ENCODE measurements around the gene GTF2A2. TPM values are rescaled to one million over a fixed set of nuclear protein-coding genes. Genes with fewer than 3 reads are reported as not detected.

Gene GTF2A2
- total RNA-seq, 4 donors from 2014 or later: 13.1 to 49.8 (median 22.9) TPM

DNA sequence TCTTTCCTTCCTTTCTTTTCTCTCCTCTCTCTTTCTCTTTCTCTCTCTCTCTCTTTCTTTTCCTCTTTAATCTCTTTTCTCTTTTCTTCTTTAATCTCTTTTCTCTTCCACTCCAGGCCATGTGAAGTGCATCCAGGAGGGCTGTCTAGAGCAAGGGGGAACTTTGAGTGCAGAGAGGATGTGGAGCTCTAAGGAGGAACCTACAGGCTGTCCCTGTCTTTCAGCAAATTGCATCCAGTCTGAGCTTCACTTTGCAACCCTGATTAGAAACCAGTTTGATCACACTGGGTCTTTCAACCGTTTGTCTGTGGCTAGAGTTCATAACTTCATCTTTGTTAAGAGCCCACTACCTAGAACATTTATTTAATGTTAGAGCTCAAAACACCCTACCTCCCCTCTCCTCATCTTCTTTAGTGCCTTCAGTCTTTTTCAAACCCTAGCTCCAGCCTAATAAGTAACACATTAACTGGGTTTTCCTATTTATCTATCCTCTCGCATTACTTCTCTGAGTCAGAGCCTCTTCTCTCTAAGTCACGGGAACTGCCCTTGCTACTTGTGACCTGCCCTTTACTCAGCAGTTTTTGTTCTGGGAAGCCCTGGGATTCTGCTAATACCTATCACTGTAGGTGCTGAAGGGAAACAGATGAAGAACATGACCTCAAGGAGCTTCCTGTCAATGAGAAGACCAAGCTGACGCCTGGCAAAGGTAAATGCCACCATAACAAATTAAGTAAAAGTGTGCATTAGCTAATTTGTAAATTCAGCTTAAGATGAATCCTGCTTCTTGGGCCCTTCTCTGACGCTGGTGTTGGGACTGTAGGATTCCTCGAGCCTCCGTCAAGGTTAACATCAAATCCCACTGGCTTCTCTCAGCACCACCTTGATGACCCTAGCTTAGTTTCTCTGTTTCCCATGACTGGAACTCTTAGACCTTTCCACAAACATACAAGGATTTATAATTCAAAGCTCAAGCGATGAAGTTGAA is 45.7 kb downstream of the GTF2A2 start, which contains the start of gene GCNT3:
Gene GCNT3 (plus strand): TSS at position 508 of the 985 bp plus-strand sequence. CDS start 6,456 bp downstream, outside the sequence.
- H3K9me3 ChIP-seq: no peaks in the 10 kb centered on the region
- H3K27ac ChIP-seq: peak within 1 kb of the TSS in 1 of 4 donors; percentile 31
- 72 to 74% methylated on average over 8 of the region's 8 CpGs for WGBS, 2 donors
- H3K4me3 ChIP-seq: peak within 1 kb of the TSS in 1 of 4 donors; percentile 1
- no peaks in the 10 kb centered on the region for H3K4me1 ChIP-seq
- no peak for DNase-seq (ENCODE audit: low spot score in 2 of 2)
- TF ChIP-seq, protein P1, sequence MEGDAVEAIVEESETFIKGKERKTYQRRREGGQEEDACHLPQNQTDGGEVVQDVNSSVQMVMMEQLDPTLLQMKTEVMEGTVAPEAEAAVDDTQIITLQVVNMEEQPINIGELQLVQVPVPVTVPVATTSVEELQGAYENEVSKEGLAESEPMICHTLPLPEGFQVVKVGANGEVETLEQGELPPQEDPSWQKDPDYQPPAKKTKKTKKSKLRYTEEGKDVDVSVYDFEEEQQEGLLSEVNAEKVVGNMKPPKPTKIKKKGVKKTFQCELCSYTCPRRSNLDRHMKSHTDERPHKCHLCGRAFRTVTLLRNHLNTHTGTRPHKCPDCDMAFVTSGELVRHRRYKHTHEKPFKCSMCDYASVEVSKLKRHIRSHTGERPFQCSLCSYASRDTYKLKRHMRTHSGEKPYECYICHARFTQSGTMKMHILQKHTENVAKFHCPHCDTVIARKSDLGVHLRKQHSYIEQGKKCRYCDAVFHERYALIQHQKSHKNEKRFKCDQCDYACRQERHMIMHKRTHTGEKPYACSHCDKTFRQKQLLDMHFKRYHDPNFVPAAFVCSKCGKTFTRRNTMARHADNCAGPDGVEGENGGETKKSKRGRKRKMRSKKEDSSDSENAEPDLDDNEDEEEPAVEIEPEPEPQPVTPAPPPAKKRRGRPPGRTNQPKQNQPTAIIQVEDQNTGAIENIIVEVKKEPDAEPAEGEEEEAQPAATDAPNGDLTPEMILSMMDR (IDR thresholded peaks at IDR 0.05): no peak
- TF ChIP-seq EP300 (IDR thresholded peaks at IDR 0.05): no peak
- TF ChIP-seq POLR2A (IDR thresholded peaks at IDR 0.05): no peak
- H3K27me3 ChIP-seq: no peaks in the 10 kb centered on the region
- no peaks in the 10 kb centered on the region for H3K36me3 ChIP-seq

GRCh38 chr15:59609730-59610712 is 47.3 kb downstream of the GTF2A2 start:
- DNase-seq (ENCODE audit: low spot score in 2 of 2): no peak
- no peaks in the 10 kb centered on the region for H3K27me3 ChIP-seq
- H3K9me3 ChIP-seq: no peaks in the 10 kb centered on the region
- no peaks in the 10 kb centered on the region for H3K4me1 ChIP-seq
- H3K36me3 ChIP-seq: no peaks in the 10 kb centered on the region
- TF ChIP-seq, protein P1 (IDR thresholded peaks at IDR 0.05): no peak
- no peak for TF ChIP-seq EP300 (IDR thresholded peaks at IDR 0.05)
- no peak for TF ChIP-seq POLR2A (IDR thresholded peaks at IDR 0.05)
- no peak overlapping the region for H3K4me3 ChIP-seq
- WGBS, 2 donors: 82 to 84% methylated on average over 6 to 7 of the region's 7 CpGs
- H3K27ac ChIP-seq: no peak overlapping the region

DNA sequence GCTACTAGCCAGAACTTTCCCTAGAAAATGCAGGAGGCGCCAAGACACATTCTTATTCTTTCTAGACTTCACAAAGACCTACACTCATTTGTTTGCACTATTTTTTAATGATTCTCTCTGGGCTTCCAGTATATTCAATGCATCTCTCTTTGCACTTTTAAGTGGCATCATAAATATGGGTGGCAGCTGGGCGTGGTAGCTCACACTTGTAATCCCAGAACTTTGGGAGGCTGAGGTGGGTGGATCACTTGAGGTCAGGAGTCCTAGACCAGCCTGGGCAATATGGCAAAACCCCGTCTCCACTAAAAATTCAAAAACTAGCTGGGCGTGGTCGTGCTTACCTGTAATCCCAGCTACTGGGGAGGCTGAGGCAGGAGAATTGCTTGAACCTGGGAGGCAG is 51.3 kb downstream of the GTF2A2 start:
- DNase-seq (ENCODE audit: low spot score in 2 of 2): no peak
- WGBS, 2 donors: 57% methylated on average over 5 of the region's 5 CpGs
- TF ChIP-seq, protein P1 (IDR thresholded peaks at IDR 0.05): no peak
- TF ChIP-seq POLR2A (IDR thresholded peaks at IDR 0.05) (no peak), EP300 (IDR thresholded peaks at IDR 0.05) (no peak)

GRCh38 chr15:59598461-59598860 is 58.9 kb downstream of the GTF2A2 start:
- Histone ChIP-seq H3K4me3 (no peak overlapping the region), H3K9me3 (peaks cover 0 to 10% (median 0%) of the 10 kb centered on the region in 4 donors), H3K27ac (no peak overlapping the region), H3K36me3 (no peaks in the 10 kb centered on the region), H3K4me1 (no peaks in the 10 kb centered on the region), H3K27me3 (no peaks in the 10 kb centered on the region)
- no peak for DNase-seq (ENCODE audit: low spot score in 2 of 2)
- TF ChIP-seq EP300 (IDR thresholded peaks at IDR 0.05) (no peak), POLR2A (IDR thresholded peaks at IDR 0.05) (no peak)
- TF ChIP-seq, protein P1 (IDR thresholded peaks at IDR 0.05): no peak
- WGBS, 2 donors: 81 to 91% methylated on average over 2 of the region's 2 CpGs

More for the DNA sequence above, 51.3 kb downstream of the GTF2A2 start:
- Histone ChIP-seq H3K27ac (no peak overlapping the region), H3K4me1 (no peaks in the 10 kb centered on the region), H3K36me3 (no peaks in the 10 kb centered on the region), H3K27me3 (no peaks in the 10 kb centered on the region), H3K9me3 (peaks cover 0 to 16% (median 0%) of the 10 kb centered on the region in 4 donors), H3K4me3 (no peak overlapping the region)

Measured in tibial nerve (tissue), 4 donors.